HEK293 (cell line): ENCODE data around the gene GTF2IRD1.

ENCODE experiments used
- CTCF ChIA-PET: fragments of 350-600 bp; formaldehyde crosslinking; extraction: SDS; loops from one replicate; lab custom pipeline; 2021; ENCODE audit warnings: antibody characterized with exemption; lab: Yijun Ruan, JAX
- POLR2A ChIA-PET: fragments of 300-600 bp; formaldehyde crosslinking; extraction: SDS; loops from one replicate; lab custom pipeline; 2020; ENCODE audit warnings: antibody characterized with exemption, inconsistent platforms; lab: Yijun Ruan, JAX
- H3K27ac ChIP-seq: fragments of 200-500 bp; sonication (Bioruptor generic); 2 replicates; pipeline ENCODE4 v1.5.1; 2014; ENCODE audit warnings: low read depth, low read length, control low read depth, inconsistent platforms; ENCODE audit errors: extremely low read depth
- H3K36me3 ChIP-seq, 2 experiments: fragments of 200-500 bp in 1 of 2; sonication (Bioruptor generic) in 1 of 2; 1 replicate in 1 of 2; 2 replicates in 1 of 2; pipeline ENCODE4 v1.5.1; 2014 to 2017; ENCODE audit warnings: inconsistent platforms in 2 of 2, low read length in 2 of 2; ENCODE audit not compliant: control insufficient read depth in 2 of 2, insufficient read depth in 1 of 2
- H3K4me1 ChIP-seq: fragments of 200-500 bp; sonication (Bioruptor generic); 2 replicates; pipeline ENCODE4 v1.5.1; 2014; ENCODE audit warnings: mild to moderate bottlenecking, low read length, inconsistent platforms; ENCODE audit not compliant: control insufficient read depth, insufficient read depth
- H3K4me3 ChIP-seq: 2 replicates; pipeline ENCODE4 v1.5.1; 2011; ENCODE audit warnings: low read depth, mild to moderate bottlenecking, control low read depth, low read length, moderate library complexity
- H3K9me3 ChIP-seq: fragments of 200-500 bp; sonication (Bioruptor generic); 2 replicates; pipeline ENCODE4 v1.5.1; 2014; ENCODE audit warnings: low read depth, low read length, inconsistent platforms; ENCODE audit not compliant: control insufficient read depth, insufficient read depth
- FEZF1 ChIP-seq: fragments of 450-650 bp; formaldehyde crosslinking; IDR thresholded peaks from 2 replicates; pipeline ENCODE4 v1.5.1; 2016; ENCODE audit warnings: missing biosample characterization, missing genetic modification characterization
- GLIS2 ChIP-seq: fragments of 450-650 bp; formaldehyde crosslinking; IDR thresholded peaks from 2 replicates; pipeline ENCODE4 v1.5.1; 2016; ENCODE audit warnings: missing biosample characterization, missing genetic modification characterization
- HOXD13 ChIP-seq: sonication (generic); formaldehyde crosslinking; IDR thresholded peaks from 2 replicates; pipeline ENCODE4 v1.8.0; 2022; ENCODE audit warnings: missing genetic modification reagents, borderline replicate concordance
- KLF1 ChIP-seq: fragments of 450-650 bp; formaldehyde crosslinking; IDR thresholded peaks from 2 replicates; pipeline ENCODE4 v1.5.1; 2016; ENCODE audit warnings: missing biosample characterization, missing genetic modification characterization
- PRDM4 ChIP-seq: fragments of 450-650 bp; formaldehyde crosslinking; IDR thresholded peaks from 2 replicates; pipeline ENCODE4 v1.5.1; 2017; ENCODE audit warnings: missing biosample characterization, missing genetic modification characterization
- PRDM6 ChIP-seq: fragments of 450-650 bp; formaldehyde crosslinking; IDR thresholded peaks from 2 replicates; pipeline ENCODE4 v1.5.1; 2017; ENCODE audit warnings: missing biosample characterization, missing genetic modification characterization
- REPIN1 ChIP-seq: fragments of 450-650 bp; formaldehyde crosslinking; IDR thresholded peaks from 2 replicates; pipeline ENCODE4 v1.5.1; 2017; ENCODE audit warnings: missing biosample characterization, missing genetic modification characterization, low read depth
- SCRT2 ChIP-seq: fragments of 450-650 bp; formaldehyde crosslinking; IDR thresholded peaks from 2 replicates; pipeline ENCODE4 v1.5.1; 2016; ENCODE audit warnings: missing biosample characterization, missing genetic modification characterization
- ZBTB20 ChIP-seq: fragments of 450-650 bp; formaldehyde crosslinking; IDR thresholded peaks from 2 replicates; pipeline ENCODE4 v1.5.1; 2016; ENCODE audit warnings: missing biosample characterization, missing genetic modification characterization
- ZBTB8A ChIP-seq: fragments of 450-650 bp; formaldehyde crosslinking; IDR thresholded peaks from 2 replicates; pipeline ENCODE4 v1.5.1; 2016; ENCODE audit warnings: missing biosample characterization, missing genetic modification characterization
- ZFP69B ChIP-seq: fragments of 450-650 bp; formaldehyde crosslinking; IDR thresholded peaks from 2 replicates; pipeline ENCODE4 v1.5.1; 2016; ENCODE audit warnings: missing biosample characterization, missing genetic modification characterization
- ZNF394 ChIP-seq: fragments of 450-650 bp; formaldehyde crosslinking; IDR thresholded peaks from 2 replicates; pipeline ENCODE4 v1.5.1; 2016; ENCODE audit warnings: missing biosample characterization, missing genetic modification characterization, mild to moderate bottlenecking, moderate library complexity, borderline replicate concordance
- ZNF426 ChIP-seq: fragments of 450-650 bp; formaldehyde crosslinking; IDR thresholded peaks from 2 replicates; pipeline ENCODE4 v1.5.1; 2017; ENCODE audit warnings: missing biosample characterization, missing genetic modification characterization, mild to moderate bottlenecking, inconsistent platforms, moderate library complexity
- ZNF560 ChIP-seq: fragments of 450-650 bp; formaldehyde crosslinking; IDR thresholded peaks from 2 replicates; pipeline ENCODE4 v1.5.1; 2017; ENCODE audit warnings: missing biosample characterization, missing genetic modification characterization, borderline replicate concordance
- ZNF692 ChIP-seq: fragments of 450-650 bp; formaldehyde crosslinking; IDR thresholded peaks from 2 replicates; pipeline ENCODE4 v1.5.1; 2016; ENCODE audit warnings: missing biosample characterization, missing genetic modification characterization
- ZNF747 ChIP-seq: fragments of 450-650 bp; formaldehyde crosslinking; IDR thresholded peaks from 2 replicates; pipeline ENCODE4 v1.5.1; 2016; ENCODE audit warnings: missing biosample characterization, missing genetic modification characterization
- ZNF791 ChIP-seq: fragments of 450-650 bp; formaldehyde crosslinking; IDR thresholded peaks from 2 replicates; pipeline ENCODE4 v1.5.1; 2016; ENCODE audit warnings: missing biosample characterization, missing genetic modification characterization
- ZNF792 ChIP-seq: fragments of 450-650 bp; formaldehyde crosslinking; IDR thresholded peaks from 2 replicates; pipeline ENCODE4 v1.5.1; 2016; ENCODE audit warnings: missing biosample characterization, missing genetic modification characterization
- ZNF830 ChIP-seq: fragments of 450-650 bp; IDR thresholded peaks from 2 replicates; pipeline ENCODE4 v1.5.0; 2018; ENCODE audit warnings: missing biosample characterization, missing genetic modification characterization, low read depth, mild to moderate bottlenecking, moderate library complexity

GTF2IRD1 gene

GRCh38 chr7:74514131-74514591, 60.5 kb downstream of the GTF2IRD1 start:
- ChIA-PET POLR2A (interaction anchor here (0.5 to 0.6 kb wide), 2 partner anchors 144 to 1212 kb away, joined by 3 to 6 read pairs; partner anchors contain the start of gene GTF2I), CTCF (no interaction called here)
- H3K9me3 ChIP-seq = no peaks in the 10 kb centered on the region
- peaks cover 9 to 51% of the 10 kb centered on the region in 2 experiments; a peak in 2 of 3 replicates for H3K36me3 ChIP-seq
- H3K4me1 ChIP-seq = no peaks in the 10 kb centered on the region
- TF ChIP-seq FEZF1 = no peak
- TF ChIP-seq ZNF830 (tag by site-specific recombination) = no peak
- no peak for TF ChIP-seq ZNF747 (tag by site-specific recombination)
- TF ChIP-seq ZNF560 (tag by site-specific recombination) = no peak
- TF ChIP-seq KLF1 (tag by site-specific recombination) = no peak
- no peak overlapping the region for H3K27ac ChIP-seq
- no peak overlapping the region for H3K4me3 ChIP-seq

- ChIA-PET CTCF (no interaction called here), POLR2A (no interaction called here)
- Histone ChIP-seq H3K4me1 (no peaks in the 10 kb centered on the region), H3K4me3 (no peak overlapping the region), H3K36me3 (peaks cover 7 to 63% of the 10 kb centered on the region in 2 experiments), H3K27ac (no peak overlapping the region), H3K9me3 (no peaks in the 10 kb centered on the region)
- TF ChIP-seq ZNF747 (tag by site-specific recombination) (no peak), ZBTB20 (no peak), ZNF394 (tag by site-specific recombination) (no peak), HOXD13 (CRISPR knock-in tag) (no peak), ZNF426 (tag by site-specific recombination) (no peak), ZFP69B (no peak)
Observed at GRCh38 chr7:74515276-74515675, 61.6 kb downstream of the GTF2IRD1 start.

- TF ChIP-seq ZNF792 (tag by site-specific recombination) (no peak), PRDM6 (no peak), REPIN1 (tag by site-specific recombination) (no peak), ZNF791 (tag by site-specific recombination) (no peak), ZBTB8A (tag by site-specific recombination) (no peak), ZNF692 (tag by site-specific recombination) (no peak), SCRT2 (no peak), GLIS2 (tag by site-specific recombination) (no peak), PRDM4 (tag by site-specific recombination) (no peak)
- H3K9me3 ChIP-seq = no peaks in the 10 kb centered on the region
- no peaks in the 10 kb centered on the region for H3K4me1 ChIP-seq
- H3K36me3 ChIP-seq = peaks cover 8 to 68% of the 10 kb centered on the region in 2 experiments
- ChIA-PET POLR2A (no interaction called here), CTCF (no interaction called here)
- no peak overlapping the region for H3K4me3 ChIP-seq
- H3K27ac ChIP-seq = no peak overlapping the region
Observed at GRCh38 chr7:74516214-74516613, 62.5 kb downstream of the GTF2IRD1 start.
